GM18502 (cell line): ENCODE measurements around the gene LLCFC1.

ENCODE experiments used
- ATAC-seq: cut with Tn5 transposase; IDR thresholded peaks from one replicate; pipeline ENCODE4 v1.9.1; 2021; ENCODE audit warnings: mild to moderate bottlenecking; ENCODE audit not compliant: unreplicated experiment, poor library complexity

LLCFC1 gene

DNA sequence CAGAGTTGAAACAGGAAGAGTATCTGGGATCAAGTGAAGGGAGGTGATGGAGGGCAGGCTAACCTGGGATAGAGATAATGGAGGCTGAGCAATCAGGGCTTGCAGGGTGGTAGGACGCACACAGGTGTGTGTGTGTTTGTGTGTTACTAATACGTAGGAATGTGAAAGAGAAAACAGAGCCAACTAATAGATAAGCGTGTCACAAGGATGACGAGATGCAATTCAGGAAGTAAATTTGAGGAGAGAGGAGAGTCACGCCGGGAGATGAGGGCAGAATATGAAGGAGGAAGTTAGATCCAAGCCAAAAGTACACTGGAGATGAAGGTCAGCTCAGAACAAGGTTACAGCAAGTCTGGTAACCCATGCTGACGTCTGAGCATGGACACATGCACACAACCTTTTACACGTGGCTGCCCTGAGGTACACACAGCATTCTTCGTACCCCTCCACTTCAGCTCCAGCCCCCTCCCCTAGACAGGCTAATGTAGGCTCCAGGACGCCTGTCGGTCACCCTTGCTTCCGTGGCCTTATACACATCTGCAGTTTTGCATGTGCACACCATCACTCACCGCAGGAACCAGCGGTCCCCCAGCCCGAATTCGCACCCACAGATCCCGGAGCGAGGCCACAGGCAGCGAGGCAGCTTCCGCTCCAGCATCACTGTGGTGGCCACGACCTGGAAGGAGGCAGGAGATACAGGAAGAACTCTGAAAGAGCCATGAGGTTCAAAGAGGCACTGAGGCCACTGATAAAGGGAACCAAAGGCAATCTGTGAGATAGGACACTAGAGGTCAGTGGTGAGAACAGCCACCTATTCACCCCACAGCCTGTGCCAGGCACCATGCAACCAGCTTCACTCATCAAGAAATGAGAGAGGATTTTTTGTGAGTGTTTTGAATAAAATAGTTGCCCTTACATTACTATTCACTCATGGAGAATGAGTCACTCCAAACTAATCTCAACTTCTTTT lies 30.1 kb upstream of the LLCFC1 start:
- no peak for ATAC-seq

DNA sequence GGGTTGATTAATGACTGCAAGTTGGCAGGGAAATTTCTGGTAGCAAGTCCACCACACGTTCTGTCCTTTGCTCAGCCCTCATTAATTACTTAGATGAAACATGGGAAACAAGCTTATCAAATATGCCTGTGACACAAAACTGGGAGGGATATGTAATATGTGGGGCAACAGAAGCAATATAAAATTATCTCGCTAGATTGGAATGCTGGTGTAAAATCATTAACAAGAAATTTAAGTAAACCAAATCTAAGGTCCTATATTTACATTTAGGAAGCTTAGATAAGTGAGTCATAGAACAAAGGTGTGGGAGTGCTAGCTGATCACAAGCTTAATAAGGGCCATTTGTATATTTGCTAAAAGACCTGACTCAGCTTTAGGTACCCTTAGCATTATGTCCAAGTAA lies 29.3 kb upstream of the LLCFC1 start:
- ATAC-seq, result no peak

DNA sequence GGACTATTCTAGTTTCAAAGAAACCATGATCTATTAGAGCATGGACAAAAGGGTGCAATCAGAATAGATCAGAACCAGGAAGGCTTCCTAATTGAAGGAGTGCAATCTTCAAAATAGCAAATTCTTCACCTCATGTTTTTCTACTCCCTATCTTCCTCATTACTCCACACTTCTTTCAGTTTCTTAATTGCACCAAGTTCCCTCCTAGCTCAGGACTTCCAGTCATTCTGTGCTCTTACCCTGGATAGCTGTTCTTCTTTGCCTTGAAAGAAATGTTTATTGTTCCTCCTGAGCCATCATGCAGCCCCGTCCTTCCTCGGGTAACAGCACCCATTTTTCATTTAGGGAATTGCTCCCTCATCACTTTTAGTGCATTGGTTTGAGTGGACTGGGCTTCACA lies 28.8 kb upstream of the LLCFC1 start:
- no peak for ATAC-seq

DNA sequence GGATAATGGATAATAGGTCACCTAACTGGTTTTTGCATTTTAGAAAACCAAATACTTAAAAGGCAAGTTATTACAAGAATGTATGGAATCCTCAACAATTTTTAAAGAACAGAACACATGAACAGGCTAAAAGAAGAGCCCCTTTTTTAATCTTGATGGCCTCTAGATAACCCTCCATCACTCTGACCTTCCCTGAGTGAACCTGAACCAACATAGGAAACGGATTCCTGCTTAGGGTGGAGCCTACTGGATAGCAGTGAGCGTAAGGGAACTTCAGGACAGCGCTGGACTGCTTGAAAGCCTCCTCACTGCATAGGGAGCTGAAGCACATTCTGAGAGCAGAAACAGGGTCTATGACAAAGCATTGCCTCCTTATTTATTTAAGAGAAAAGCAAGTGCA lies 26.2 kb upstream of the LLCFC1 start:
- ATAC-seq, result no peak

GRCh38 chr7:142913566-142913965 lies 25.7 kb upstream of the LLCFC1 start:
- no peak for ATAC-seq

DNA sequence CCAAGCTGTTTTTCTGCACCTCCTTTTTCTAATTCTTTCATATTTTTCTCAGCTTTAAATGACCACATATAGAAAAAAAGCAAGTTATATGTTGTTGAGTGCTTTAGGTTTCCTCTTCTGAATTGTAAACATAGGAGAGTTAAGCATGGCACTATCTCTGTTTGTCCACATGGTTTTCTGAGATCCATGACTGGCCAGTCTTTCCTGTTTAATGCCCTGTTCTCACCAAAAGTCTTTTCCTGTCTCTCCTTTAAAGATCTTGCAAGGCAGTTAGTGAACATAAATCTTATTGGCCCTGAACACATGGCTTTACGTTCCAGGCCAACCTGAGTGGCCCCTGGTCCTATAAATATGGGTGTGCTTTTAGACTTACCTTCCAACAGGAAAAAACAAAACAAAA lies 25.2 kb upstream of the LLCFC1 start:
- no peak for ATAC-seq

DNA sequence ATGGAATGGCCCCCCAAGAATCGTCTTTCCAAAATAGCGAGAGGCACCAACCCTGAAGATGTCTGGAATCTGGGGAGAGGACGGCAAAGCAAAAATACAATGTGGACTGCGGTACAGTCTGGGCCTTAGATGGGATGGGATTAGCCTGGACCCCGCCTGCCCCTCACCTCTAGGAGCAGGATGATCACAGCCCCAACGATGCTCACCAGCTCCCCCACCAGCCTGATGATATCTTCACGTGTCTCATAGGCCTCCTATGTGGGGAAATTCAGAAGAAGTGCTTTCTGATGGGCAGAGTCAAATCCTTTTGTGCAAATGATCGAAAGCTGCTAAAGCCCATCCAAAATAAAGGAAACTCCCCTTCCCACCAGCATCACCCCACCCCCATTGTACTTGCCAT lies 24.0 kb upstream of the LLCFC1 start:
- no peak for ATAC-seq

DNA sequence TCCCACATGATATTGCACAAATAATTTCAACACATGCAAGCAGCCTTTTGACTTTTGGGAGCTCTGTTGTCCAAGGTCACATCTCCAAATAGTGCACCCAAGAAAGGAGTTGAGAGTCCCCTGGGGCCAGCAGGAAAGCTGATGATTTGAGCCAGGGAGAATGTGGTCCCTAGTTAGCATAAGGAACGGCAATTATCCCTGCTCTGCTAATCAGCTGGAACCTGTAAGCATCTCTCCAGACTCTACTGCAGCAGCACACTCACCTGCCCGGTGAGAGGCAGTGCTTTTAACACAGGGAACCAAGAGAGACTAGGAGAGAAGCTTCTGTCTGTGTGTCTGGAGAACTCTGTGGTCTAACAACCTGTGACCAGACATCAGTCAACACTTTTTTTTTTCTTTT lies 22.8 kb upstream of the LLCFC1 start:
- ATAC-seq, result no peak

DNA sequence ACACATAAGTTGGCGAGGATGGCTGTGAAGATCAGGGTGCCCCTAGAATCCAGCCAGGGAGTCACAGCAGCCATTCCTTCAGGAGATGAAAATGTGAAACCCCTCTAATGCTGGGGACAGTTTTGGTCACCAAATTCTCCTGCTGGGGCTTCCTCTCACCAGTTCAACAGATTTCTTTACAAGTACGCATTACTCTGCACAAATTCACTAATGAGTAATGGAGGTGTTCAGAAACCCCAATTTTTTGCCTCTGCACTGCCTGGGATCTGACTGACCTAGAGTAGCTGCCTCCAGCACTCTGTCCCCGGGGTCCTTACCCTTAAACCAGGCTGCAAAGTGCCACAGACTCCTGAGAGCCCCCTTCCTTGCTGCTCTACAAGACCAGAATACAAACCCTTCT lies 21.8 kb upstream of the LLCFC1 start:
- no peak for ATAC-seq

DNA sequence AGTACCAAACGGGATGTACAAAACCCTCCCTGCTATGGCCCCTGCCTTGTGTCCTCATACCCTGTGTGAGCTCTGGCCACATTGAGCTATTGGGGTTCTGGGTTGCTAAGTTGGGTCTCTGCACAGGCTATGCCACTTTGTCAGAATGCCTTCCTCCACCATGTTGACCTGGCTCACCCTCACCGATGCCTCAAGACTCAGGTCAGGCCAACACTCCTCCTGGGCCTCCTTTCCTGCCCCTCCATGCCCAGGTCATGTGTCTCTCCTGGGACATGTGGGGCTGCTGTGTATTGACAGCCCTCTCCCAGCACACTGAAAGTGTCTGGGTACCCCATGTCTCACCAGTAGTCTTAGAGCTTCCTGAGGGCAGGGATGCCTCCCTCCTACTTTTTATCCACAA lies 20.4 kb upstream of the LLCFC1 start:
- no peak for ATAC-seq

DNA sequence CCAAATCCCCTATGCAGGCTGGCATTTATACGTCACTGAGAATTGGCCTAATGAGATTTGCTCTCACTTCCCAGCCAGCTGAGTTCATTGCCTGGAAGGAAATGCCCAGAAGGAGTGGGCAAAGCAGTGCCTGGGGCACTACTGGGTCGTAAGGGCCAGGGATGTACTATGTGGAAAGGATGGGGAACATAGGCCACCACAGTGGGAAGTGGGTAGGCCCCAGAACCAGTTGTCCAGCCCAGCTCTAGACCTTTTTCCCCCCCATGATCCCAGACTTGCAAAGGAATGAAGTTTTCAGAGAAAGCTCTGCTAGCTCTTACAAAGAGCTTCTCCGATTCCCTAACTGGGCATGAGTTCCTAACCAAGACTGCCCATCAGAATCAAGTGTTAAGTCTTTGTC lies 19.6 kb upstream of the LLCFC1 start:
- ATAC-seq, result no peak

DNA sequence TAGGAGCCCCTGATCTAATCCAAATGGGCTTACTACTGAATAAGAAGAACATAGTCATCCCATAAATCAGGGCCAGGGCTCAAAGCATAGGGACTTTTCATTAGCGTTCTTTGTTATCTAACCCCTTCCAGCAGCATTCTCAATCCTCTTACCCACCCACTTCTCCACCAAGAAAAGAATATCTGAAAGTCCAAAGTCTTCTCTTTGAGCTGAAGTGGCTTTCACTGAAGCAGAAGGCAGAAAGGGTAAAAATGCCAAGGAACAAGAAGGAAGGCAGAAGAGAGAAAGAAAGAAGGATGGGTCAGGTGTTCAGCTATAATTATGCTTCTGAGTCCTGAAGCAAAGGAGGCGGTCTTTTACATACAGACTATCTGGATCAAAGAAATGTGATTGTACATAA lies 15.9 kb upstream of the LLCFC1 start:
- no peak for ATAC-seq

DNA sequence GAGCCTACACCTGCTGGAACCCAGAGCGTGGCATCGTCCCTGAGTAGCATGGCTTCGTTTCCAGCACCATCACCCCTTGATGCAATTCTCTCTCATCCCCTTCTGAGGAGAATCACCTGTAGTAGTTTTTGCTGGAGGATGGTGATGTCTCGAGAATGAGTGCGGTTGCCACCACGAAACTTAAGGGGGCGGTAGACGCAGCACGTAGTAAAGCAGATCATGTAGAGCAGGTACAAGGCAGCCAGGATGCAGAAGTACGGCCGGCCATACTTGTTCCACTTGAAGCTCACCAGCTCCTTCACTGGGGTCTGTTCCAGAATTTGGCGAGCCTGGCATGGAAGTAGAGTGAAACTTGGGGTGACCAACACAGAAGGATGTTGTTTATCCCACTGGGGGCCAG lies 13.9 kb upstream of the LLCFC1 start:
- ATAC-seq, result no peak

GRCh38 chr7:142927085-142927745 lies 12.1 kb upstream of the LLCFC1 start:
- ATAC-seq, result no peak

DNA sequence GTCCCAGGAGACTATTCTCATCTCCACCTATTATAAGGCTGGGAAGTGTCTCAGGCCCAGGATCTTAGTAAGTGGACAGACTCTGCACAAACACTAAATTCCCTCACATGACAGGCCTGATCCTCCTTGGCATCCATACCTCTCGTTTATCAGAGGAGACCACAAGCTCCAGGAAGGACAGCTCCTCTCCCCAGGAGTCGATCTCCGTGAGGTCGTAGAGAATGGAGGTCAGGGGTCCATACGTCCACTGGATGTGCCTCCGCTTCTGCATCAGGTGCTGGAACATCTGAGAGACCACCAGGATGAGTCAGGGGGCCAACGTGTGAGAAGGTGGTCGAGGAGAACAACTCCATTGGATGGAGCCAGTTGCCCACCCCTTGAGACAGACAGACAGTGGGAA lies 11.3 kb upstream of the LLCFC1 start:
- ATAC-seq, result no peak

- ATAC-seq, result no peak
Observed at GRCh38 chr7:142930126-142930730, 9.1 kb upstream of the LLCFC1 start.

DNA sequence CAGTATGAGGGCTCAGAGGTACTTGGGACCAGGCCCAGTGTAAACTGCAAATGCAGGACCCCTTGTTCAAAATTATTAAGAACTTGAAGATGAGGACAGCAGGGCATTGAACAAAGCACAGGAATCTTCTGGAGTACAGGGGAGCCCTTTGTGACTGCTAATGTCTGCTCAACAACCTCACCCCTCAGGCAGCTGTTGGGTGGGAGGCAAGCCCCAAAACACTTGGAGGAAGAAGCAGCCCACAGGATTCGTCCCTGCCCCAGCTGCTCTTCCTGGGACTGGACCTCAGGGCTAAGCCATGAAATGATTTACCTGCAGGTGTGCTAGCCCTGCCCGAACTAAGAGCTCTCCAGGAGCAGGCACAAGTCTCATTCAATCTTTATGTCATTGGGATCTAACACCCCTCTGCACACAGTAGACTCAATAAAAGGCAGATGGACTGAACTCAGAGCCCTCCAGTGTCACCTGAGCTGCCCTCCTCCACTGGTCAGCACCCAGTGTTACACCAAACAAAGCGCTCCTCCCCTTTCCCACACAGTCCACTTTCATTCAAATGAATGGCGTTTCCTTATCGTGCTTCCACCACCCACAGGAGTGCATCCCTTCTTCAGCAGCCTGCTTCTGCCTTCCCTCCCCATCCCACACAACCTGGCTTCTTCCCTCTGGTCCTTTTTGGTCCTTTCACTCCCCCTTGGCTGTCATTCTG lies 6.7 kb upstream of the LLCFC1 start:
- ATAC-seq, result no peak

GRCh38 chr7:142933092-142933475 lies 6.2 kb upstream of the LLCFC1 start:
- ATAC-seq, result no peak

- no peak for ATAC-seq
Observed at GRCh38 chr7:142933624-142934023, 5.7 kb upstream of the LLCFC1 start, which contains the start of gene TRPV5. TSS of gene TRPV5 (minus strand) at chr7:142933746. CDS start at chr7:142933459, 287 bp downstream.

- no peak for ATAC-seq
Observed at GRCh38 chr7:142934056-142934455, 5.2 kb upstream of the LLCFC1 start.
